HG03521 (cell line): Measurements from ENCODE around the gene CRLF2.
"Not testable (repeated sequence)": the region's sequence is repeated elsewhere in the genome, so short reads cannot be mapped to it uniquely, and the experiment has no call there.

ENCODE experiments used
- ATAC-seq: cut with Tn5 transposase; IDR thresholded peaks from one replicate; pipeline ENCODE4 v1.9.1; 2021; ENCODE audit warnings: mild to moderate bottlenecking, moderate library complexity; ENCODE audit not compliant: unreplicated experiment

CRLF2 gene

GRCh38 chrX:1215123-1215823 is 2.8 kb upstream of the CRLF2 start:
- ATAC-seq: no peak

GRCh38 chrX:1213971-1214370 is 1.5 kb upstream of the CRLF2 start:
- no peak for ATAC-seq

- no peak for ATAC-seq
These were observed 1.6 kb downstream of the CRLF2 start for GRCh38 chrX:1210844-1211243.

GRCh38 chrX:1207496-1208025 is 4.9 kb downstream of the CRLF2 start:
- no peak for ATAC-seq

GRCh38 chrX:1205681-1206611 is 6.5 kb downstream of the CRLF2 start:
- no peak for ATAC-seq

GRCh38 chrX:1202251-1202650 is 10.2 kb downstream of the CRLF2 start:
- no peak for ATAC-seq

GRCh38 chrX:1196436-1196835 is 16.0 kb downstream of the CRLF2 start:
- no peak for ATAC-seq

GRCh38 chrX:1192196-1192595 is 20.3 kb downstream of the CRLF2 start:
- ATAC-seq: not testable (repeated sequence)

GRCh38 chrX:1190596-1191145 is 21.8 kb downstream of the CRLF2 start:
- no peak for ATAC-seq

GRCh38 chrX:1185561-1185960 is 26.9 kb downstream of the CRLF2 start:
- no peak for ATAC-seq

- no peak for ATAC-seq
These were observed 30.2 kb downstream of the CRLF2 start for GRCh38 chrX:1182211-1182610.

GRCh38 chrX:1181661-1182060 is 30.8 kb downstream of the CRLF2 start:
- ATAC-seq: not testable (repeated sequence)

- no peak for ATAC-seq
These were observed 31.3 kb downstream of the CRLF2 start for GRCh38 chrX:1181170-1181569.

GRCh38 chrX:1178580-1179057 is 33.8 kb downstream of the CRLF2 start:
- ATAC-seq: no peak

- ATAC-seq: not testable (repeated sequence)
These were observed 35.7 kb downstream of the CRLF2 start for GRCh38 chrX:1176531-1177320.

GRCh38 chrX:1174609-1175545 is 37.6 kb downstream of the CRLF2 start:
- ATAC-seq: not testable (repeated sequence)

GRCh38 chrX:1173435-1173834 is 39.0 kb downstream of the CRLF2 start:
- not testable (repeated sequence) for ATAC-seq

GRCh38 chrX:1172496-1172895 is 40.0 kb downstream of the CRLF2 start:
- ATAC-seq: no peak

- ATAC-seq: not testable (repeated sequence)
These were observed 40.5 kb downstream of the CRLF2 start for GRCh38 chrX:1171915-1172314.
